Dedifferentiated amniotic fluid mesenchymal stem cell (primary cell): ENCODE data around the gene DCT.
"Not testable (repeated sequence)": the region's sequence is repeated elsewhere in the genome, so short reads cannot be mapped to it uniquely, and the experiment has no call there.

Experiments used
- DNase-seq: peaks from one replicate; pipeline ENCODE4 v3.0.0-alpha.2; 2016; ENCODE audit errors: extremely low spot score

The DCT gene

DNA sequence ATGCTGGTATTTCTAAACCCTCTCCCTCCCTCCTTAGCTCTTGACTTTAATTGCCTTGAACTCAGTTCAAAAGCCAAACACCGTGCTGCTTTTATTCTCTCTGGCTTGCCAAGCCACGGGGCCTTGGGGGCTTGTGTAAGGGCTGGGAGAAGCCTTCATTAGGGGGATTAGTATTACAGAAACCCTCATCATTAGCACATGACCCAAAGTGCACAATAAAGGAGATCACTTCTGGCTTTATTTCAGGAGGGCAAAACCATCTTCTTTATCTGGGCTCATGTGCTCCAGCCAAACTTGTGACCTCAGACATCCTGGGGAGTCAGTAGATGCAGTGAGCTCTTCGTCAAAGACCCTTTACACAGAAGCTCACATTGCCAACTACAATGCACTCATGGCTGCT is at the start of gene DCT:
Gene DCT (minus strand): TSS at position 67 of the 400 bp plus-strand sequence. CDS start 427 bp downstream, outside the sequence.
- no peak for DNase-seq

DNA sequence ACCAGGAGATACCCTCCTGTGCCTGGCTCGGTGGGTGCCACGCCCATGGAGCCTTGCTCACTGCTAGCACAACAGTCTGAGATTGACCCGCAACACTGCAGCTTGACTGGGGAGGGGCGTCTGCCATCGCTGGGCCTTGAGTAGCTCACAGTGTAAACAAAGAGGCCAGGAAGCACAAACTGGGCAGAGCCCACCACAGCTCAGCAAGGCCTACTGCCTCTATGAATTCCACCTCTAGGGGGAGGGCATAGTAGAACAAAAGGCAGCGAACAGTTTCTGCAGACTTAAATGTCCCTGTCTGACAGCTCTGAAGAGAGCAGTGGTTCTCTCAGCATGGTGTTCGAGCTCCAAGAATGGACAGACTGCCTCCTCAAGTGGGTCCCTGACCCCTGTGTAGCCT is 47.5 kb upstream of the DCT start:
- DNase-seq, result not testable (repeated sequence)

DNA sequence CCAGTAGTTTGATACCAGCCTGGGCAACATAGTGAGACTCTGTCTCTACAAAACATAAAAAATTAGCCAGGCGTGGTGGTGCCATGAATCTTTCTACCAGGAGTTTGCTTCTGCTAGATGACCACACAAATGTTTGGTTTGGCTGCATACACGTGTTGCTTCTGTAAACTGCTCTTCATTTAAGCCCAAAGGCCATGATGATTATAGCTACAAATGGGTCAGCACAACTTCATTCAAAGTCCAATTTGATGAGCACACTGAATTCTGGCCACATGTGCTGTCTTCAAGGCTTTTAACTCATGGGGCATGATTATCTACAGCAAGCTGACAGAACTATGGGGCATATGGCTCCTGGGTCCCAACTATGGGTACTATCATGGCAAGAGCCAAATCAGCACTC is 46.3 kb upstream of the DCT start:
- DNase-seq, result no peak

DNA sequence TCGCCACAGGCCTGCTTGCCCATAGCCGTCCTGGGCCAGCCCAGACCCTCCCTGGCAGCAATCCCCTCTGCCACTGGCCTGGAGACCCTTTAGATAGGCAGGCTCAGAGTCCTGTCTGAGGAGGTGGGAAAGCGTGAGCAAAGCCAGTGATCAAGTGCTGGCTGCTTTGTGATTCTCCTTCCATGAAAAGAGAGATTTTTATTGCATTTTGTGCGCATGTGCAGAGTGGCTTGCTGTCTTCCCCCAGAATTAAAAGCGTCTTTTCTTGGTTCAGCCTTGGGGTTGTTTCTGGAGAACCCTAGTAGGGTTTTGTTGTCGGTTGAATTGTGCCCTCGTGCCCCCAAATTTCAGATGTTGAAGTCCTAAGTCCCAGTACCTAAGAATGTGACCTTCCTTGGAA is 44.9 kb upstream of the DCT start:
- DNase-seq, result no peak

DNA sequence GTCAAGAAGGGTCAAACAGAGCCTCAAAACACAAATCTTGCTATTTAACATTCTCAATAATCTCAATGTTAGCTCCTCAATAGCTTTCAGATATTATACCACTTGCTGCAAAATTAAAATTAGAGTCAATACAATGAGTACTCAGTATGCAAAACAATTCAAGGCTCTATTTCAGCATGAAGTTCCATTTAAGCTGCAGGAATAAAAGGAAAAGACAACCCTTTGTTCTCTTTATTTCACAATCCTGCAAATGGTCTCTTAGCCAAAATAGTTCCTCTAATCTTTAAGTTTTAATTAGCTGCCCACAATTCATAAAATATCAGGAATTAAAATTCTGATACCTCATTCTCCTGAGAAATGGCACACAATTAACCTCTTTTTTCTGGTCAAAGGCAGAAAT is 40.5 kb upstream of the DCT start:
- DNase-seq, result no peak

DNA sequence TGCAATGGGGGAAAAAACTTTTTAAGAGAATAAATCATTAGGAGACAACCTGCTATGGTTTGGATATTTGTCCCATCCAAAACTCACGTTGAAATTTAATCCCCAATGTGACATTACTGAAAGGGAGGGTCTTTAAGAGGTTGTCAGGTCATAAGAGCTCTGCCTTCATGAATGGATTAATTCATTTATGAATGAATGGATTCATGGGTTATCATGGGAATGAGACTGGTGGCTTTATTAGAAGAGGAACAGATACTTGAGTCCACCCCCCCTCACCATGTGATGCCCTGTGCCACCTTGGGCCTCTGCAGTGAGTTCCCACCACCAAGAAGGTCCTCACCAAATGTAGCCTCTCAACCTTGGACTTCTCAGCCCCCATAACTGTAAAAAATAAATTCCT is 37.0 kb upstream of the DCT start:
- no peak for DNase-seq

DNA sequence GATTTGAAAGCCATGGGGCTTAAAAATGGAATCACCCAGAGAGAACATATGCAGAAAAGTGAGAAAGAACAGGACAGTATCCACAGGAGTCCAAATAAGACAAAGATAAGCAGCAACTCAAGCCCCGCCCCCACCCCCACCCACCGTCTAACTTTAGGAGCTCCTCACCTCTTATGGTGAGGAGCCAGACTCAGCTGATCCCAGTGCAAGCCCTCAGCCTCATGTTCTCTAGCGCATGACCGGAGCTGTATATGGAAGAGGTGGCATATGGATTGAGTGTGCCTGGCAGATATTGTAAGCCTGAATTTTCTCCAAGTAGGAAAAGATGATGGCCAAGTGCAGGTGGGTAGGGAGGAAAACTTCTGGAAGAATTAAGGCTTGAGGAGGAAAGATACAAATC is 36.4 kb upstream of the DCT start:
- no peak for DNase-seq

DNA sequence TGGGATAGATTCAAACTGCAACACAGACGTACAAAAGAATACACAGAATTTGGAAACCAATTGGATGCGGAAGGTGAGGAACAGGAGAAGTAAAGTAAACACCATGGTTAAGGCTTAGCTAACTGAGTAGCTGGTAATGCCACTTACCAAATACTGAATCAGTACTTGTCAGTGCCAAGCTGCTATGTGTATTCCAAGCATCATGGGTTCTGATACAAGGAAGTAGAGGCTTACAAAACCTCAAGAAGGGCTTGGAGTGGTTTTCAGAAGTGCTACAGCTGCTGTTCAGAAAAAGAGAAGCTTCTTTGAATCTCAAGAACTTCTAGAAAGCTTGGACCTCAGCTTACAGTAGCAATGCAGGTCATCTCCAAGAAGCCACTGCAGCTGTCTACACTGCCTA is 35.9 kb upstream of the DCT start:
- DNase-seq, result no peak

DNA sequence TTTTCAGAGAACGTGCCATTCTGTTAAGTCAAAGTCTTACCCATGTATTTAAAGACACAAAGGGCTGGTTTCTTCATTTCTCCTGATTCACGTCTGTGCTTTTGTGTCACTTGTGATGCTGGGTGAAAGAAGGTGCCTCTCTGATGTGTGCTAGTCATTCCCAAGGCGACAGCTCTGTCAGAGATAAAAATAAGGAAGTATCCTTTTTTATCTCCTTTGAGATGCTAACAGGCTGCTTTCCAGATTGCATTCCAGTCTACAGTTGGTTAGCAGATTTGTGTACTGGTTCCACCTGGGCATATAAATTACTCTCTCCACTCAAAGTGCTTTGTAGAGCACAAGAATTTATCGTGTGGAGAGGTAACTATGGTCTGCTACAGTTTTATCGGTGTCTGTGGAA is 33.5 kb upstream of the DCT start:
- DNase-seq, result no peak

DNA sequence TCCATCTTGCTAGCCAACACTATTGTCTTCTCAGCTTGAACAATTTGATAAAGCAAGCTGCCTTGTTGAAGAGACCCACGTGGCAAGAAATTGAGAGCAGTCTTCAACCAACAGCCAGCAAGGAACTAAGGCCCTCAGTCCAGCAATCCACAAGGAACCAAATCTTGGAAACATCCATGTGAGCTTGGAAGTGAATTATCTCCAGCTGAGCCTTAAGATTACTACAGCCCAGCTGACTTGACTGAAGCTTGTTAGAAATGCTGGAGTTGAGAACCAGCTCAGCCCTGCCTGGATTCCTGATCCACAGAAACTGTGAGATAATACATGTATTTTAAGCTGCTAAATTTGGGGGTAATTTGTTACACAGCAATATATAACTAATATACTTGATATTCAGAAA is 26.2 kb upstream of the DCT start:
- DNase-seq, result no peak

DNA sequence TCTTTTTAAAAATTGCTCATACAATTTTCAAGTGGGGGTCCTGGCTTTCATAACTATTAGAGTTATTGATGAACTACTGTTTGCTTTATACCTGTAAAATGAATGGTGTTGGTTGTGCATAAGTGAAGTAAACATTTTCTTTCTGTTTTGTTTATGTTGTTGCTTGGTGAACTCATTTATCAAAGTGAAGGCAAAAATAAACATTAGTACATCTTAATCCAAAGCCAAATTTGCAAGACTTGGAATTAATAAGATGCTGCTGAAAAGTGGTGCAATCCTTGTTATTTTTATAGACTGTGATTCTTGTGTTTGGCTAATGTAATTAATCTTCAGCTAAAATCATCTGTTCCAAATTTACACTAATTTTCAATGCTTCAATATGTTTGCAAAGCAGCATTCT is 24.4 kb upstream of the DCT start:
- no peak for DNase-seq

DNA sequence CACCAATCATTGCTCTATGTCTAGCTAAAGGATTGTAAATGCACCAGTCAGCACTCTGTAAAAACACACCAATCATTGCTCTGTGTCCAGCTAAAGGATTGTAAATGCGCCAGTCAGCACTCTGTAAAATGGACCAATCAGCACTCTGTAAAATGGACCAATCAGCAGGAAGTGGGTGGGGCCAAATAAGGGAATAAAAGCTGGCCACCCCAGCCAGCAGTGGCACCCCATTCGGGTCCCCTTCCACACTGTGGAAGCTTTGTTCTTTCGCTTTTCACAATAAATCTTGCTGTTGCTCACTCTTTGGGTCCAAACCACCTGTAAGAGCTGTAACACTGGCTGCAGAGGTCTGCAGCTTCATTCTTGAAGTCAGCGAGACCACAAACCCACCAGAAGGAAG is 19.3 kb upstream of the DCT start:
- DNase-seq, result not testable (repeated sequence)

DNA sequence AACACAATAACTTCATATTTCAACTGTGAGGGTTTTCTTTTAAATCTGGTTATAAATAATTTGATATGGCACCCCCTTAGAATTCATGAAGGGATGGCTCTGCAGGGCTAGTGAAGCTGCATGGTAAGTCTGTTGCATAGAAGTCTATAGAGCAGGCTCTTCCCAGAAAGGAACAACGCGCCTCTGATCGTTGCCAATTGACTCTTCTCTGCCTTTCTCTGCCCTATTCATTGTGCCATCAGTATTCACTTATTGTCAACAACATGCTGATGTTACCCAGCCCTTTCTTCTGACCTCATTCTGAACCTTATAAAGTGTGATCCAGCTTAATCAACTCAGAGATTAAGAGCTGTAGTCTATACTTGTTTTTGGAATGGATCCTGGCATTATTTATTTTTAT is 16.3 kb upstream of the DCT start:
- no peak for DNase-seq

DNA sequence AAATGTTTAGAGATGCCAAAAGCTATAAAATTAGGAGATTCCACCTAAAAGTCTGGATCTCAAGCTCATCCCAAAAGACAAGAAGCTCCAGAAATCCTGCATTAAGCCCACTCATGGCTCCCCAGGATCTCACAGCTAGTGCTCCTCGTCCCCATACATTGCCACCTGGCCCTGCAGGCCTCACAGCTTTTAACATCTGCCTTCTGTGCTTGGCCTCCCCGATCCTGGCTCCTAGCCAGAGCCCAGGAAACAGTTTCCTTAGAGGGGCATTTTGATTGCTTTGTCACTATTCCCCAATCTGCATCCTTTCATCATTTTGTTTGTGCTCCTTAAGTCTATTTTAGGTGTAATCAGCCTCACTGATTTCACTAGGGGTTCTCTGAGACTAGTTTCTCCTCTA is 14.5 kb upstream of the DCT start:
- no peak for DNase-seq

DNA sequence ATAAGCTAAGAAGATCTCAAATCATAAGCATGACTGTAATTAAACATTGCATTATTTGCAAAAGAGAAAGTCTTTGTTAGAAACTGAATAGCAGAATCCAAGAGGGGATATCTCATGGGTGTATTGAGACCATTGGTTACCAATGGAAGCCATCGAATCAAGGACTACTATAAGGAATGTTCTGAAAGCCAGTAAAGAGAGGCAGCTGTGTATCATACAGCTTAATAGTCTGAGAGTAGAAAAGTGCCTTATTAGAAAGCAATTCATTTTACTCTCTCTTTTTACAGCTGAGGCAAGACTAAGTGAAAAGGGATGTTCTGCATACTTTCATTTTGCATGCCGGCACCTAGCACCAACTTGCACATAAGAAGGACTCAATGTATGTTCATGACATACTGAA is 7.6 kb upstream of the DCT start:
- no peak for DNase-seq

DNA sequence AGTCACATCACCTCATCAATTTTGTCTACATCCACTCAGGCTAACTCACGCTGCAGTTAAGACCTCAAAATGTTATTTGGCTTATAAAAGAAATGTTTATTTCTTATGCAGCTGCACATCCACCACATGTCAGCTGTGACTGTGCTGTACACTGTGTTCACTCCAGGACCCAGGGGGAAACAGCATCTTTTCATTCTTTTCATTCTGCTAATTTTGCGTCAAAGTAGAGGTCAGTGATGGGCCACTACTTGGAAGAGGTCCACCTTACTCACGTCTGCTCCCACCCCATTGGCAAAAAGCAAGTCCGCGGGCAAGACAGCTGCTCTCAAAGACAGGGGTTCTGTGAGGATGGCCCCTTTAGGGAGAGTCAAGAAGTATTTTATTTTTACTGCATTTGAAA is 4.5 kb upstream of the DCT start:
- no peak for DNase-seq

DNA sequence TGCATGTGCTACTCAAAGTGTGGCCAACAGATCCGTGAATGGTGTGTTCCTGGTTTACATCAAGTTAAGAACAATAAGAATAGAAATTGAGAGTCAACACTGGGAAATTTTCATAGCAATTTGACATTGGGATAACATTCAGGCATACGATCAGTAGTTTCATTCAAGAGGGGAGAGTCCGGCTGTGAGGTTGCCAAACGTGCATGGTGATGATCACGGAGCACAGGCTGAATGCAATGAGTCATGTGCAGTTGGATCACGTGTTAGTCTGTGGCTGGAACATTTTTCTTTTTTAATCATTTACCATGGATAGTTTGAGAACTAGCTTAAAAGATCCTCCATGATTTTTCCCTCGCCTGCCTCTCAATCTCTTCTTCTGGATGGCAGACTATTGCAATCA is 2.5 kb upstream of the DCT start:
- no peak for DNase-seq

DNA sequence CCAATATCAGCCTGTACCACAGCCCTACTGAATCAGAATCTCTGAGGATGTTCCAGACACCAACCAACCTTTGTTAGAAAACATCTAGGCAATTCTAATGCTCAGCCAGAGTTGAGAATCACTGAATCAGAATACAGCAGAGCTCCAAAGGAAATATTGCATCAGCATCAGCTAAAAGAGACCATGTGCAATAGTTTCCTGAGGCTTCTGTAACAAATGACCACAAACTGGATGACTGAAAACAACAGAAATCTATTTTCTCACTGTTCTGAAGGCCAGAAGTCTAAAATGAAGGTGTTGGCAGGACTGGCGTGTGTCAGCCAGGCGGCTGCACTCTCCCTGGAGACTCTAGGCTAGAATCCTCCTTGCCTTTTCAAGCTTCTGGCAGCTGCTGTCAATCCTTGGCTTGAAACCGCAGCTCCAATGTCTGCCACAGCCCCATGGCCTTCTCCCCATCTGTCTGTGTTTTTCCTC is 1.2 kb upstream of the DCT start:
- peak; percentile 69 for DNase-seq

DNA sequence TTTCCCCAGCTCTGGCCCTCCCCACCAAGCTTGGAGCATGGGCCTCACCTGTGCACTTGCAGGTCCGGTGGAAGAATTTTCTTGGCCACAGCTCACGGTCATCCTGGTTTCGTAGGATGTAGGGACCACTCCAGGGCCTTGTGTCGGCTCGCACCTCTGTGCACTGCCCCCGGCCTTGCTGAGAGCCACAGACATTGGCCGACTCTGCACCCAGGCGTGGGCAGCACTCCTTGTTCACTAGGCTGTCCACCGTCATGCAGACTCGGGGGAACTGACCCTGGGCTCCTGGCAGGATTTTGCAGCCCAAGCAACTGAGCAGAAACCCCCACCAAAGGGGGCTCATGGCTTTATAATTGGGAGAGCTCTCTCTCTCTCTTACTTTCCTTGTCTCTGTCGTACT is 569 bp downstream of the DCT start:
- no peak for DNase-seq

DNA sequence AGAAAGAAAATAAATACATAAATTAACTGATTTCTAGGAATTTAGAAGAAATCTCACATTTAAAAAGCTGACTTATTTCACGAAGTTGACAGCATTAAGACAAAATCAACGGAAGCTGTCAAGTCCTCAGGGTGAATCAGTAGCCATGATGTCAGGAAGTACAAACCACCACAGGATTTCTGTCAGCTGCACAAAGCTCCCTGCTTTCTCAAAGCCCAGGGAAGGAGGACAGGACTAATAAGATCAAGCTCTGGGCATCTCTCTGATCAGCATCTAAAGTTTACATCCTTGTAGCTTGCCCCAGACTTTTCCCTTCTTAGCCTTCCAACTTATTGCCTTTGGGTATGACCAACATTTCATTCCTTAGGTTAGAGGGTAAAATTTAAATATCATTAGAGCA is 9.4 kb downstream of the DCT start:
- DNase-seq, result no peak

DNA sequence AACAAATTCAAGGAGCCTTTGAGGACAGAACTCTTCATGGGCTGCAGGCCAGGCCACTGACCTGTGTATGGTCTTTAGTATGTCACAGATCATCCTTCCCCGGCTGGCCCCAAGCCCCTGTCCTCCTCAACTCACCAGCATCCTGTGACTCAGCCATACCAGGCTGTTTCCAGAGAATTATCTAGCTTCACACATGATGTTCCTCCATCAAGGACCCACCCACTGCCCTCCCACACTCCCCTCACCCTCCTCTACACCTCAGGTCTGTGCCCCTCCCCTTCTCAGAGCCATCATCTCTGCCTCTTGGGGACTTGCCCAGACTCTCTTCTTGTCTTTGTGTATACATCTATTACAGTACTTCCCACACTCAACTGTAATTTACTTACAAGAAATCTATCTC is 14.7 kb downstream of the DCT start:
- DNase-seq, result no peak

DNA sequence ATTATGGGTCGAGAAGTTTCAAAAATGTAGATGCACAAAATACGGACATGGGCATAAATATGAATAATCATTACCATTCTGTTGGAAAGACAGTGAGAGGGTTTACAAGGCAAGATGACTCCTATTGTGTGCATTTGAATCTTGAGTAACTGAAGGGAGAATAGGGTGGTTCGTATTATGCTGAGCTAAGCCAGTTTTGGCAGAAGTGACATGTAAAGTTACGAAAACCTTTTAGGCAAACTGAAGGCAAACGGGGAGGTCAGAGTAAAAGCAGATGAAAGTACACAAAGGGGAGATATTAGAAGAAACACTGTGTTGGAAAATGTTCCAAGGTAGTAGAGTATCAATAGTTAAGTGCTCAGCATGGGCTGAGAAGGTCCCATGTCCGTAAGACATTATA is 16.8 kb downstream of the DCT start:
- no peak for DNase-seq

DNA sequence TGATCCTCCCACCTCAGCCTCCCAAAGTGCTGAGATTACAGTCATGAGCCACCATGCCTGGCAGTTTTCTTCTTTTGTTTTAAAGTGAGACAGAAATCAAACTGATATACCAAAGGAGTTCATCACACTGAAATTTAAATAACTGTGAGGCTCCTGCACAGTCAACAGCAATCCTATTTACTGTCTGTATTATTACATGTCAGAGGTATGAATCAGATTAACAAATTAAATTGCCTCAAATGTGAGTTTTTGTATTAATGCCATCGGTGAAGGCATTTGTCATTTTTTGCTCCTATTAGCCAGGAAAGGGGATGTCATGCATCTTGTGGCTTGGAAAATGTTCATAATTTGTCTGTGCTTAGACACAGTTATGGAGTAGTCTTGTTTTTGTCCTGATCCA is 20.4 kb downstream of the DCT start:
- DNase-seq, result no peak

DNA sequence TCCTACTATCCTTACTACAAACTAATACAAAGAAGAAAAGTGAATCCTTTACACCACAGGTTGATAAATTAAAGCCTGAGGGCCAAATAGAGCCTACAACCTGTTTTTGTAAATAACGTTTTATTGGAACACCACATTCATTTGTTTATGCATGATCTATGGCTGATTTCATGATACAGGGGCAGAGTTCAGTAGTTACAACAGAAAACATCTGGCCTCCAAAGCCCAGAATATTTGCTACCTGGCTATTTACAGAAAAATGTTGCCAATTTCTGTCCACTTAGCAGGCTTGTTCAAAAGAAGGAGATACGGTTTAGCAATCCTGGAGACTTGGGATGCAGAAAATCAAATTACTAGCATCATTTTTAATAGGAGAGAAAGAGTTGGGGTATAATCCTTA is 24.1 kb downstream of the DCT start:
- no peak for DNase-seq

DNA sequence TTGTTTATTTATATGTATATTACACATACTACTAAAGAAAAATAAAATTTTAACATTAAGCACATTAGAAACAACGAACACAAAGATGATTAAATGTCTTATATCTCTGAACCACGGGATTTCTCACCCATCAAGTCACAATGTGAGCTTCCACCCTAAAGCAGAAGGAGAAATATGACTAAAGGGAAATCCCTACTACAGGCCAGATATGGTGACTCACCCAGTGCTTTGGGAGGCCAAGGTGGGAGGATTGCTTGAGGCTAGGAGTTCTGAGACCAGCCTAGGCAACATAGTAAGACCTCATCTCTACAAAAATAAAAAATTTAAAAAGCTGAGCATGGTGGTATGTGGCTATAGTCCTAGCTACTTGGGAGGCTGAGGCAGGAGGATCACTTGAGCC is 24.6 kb downstream of the DCT start:
- DNase-seq, result no peak
